ENCODE data around the gene LSR. TPM values are rescaled to one million over a fixed set of nuclear protein-coding genes. Genes with fewer than 3 reads are reported as not detected.
"Not testable (repeated sequence)": the region's sequence is repeated elsewhere in the genome, so short reads cannot be mapped to it uniquely, and the experiment has no call there.

Gene LSR
- polyA plus RNA-seq, 1 donor: 3.7 TPM

GRCh38 chr19:35219008-35219407 lies 29.8 kb upstream of the LSR start:
- no peak for DNase-seq (ENCODE audit: low read depth)

- DNase-seq (ENCODE audit: low read depth): no peak
These were observed 28.4 kb upstream of the LSR start for GRCh38 chr19:35220315-35220921.

- DNase-seq (ENCODE audit: low read depth): not testable (repeated sequence)
These were observed 27.7 kb upstream of the LSR start for GRCh38 chr19:35220973-35221590.

GRCh38 chr19:35222373-35223015 lies 26.3 kb upstream of the LSR start:
- DNase-seq (ENCODE audit: low read depth): no peak

GRCh38 chr19:35223084-35223790 lies 25.6 kb upstream of the LSR start:
- DNase-seq (ENCODE audit: low read depth): no peak

- DNase-seq (ENCODE audit: low read depth): no peak
These were observed 24.8 kb upstream of the LSR start for GRCh38 chr19:35223862-35224505.

GRCh38 chr19:35224681-35225571 lies 23.9 kb upstream of the LSR start:
- DNase-seq (ENCODE audit: low read depth): no peak

- no peak for DNase-seq (ENCODE audit: low read depth)
These were observed 22.9 kb upstream of the LSR start for GRCh38 chr19:35225951-35226350.

GRCh38 chr19:35226748-35227147 lies 22.1 kb upstream of the LSR start:
- no peak for DNase-seq (ENCODE audit: low read depth)

GRCh38 chr19:35228177-35228930 lies 20.4 kb upstream of the LSR start, which contains the start of gene FAM187B:
Gene FAM187B, minus strand, starts transcription at chr19:35228739. Its CDS starts 59 bp downstream, at chr19:35228680.
- DNase-seq (ENCODE audit: low read depth): no peak

GRCh38 chr19:35229601-35230000 lies 19.2 kb upstream of the LSR start:
- no peak for DNase-seq (ENCODE audit: low read depth)

GRCh38 chr19:35231956-35232645 lies 16.7 kb upstream of the LSR start:
- no peak for DNase-seq (ENCODE audit: low read depth)

- DNase-seq (ENCODE audit: low read depth): no peak
These were observed 15.9 kb upstream of the LSR start for GRCh38 chr19:35232912-35233311.

GRCh38 chr19:35236638-35237400 lies 12.0 kb upstream of the LSR start:
- no peak for DNase-seq (ENCODE audit: low read depth)

- DNase-seq (ENCODE audit: low read depth): not testable (repeated sequence)
These were observed 9.2 kb upstream of the LSR start for GRCh38 chr19:35239597-35239996.

GRCh38 chr19:35240327-35240726 lies 8.5 kb upstream of the LSR start:
- DNase-seq (ENCODE audit: low read depth): no peak

- DNase-seq (ENCODE audit: low read depth): no peak
These were observed 7.4 kb upstream of the LSR start for GRCh38 chr19:35241417-35241816.

- no peak for DNase-seq (ENCODE audit: low read depth)
These were observed 2.2 kb upstream of the LSR start for GRCh38 chr19:35246466-35247092.
